GM19395 (cell line): ENCODE measurements around the gene NCOR2.

ENCODE experiments used
- ATAC-seq: cut with Tn5 transposase; IDR thresholded peaks from one replicate; pipeline ENCODE4 v1.9.1; 2021; ENCODE audit warnings: mild to moderate bottlenecking, moderate library complexity; ENCODE audit not compliant: unreplicated experiment

Gene NCOR2

GRCh38 chr12:124561231-124561630, 6.2 kb downstream of the NCOR2 start:
- ATAC-seq: no peak

- ATAC-seq: no peak
Measured at GRCh38 chr12:124560146-124560890, 7.1 kb downstream of the NCOR2 start.

GRCh38 chr12:124559182-124560017, 8.0 kb downstream of the NCOR2 start:
- ATAC-seq: no peak

GRCh38 chr12:124558313-124558712, 9.1 kb downstream of the NCOR2 start:
- ATAC-seq: no peak

GRCh38 chr12:124557518-124558223, 9.7 kb downstream of the NCOR2 start:
- no peak for ATAC-seq

GRCh38 chr12:124556896-124557501, 10.4 kb downstream of the NCOR2 start:
- no peak for ATAC-seq

- ATAC-seq: no peak
Measured at GRCh38 chr12:124556074-124556466, 11.3 kb downstream of the NCOR2 start.

GRCh38 chr12:124555168-124556073, 12.0 kb downstream of the NCOR2 start:
- ATAC-seq: no peak

- ATAC-seq: no peak
Measured at GRCh38 chr12:124554429-124555029, 12.9 kb downstream of the NCOR2 start.

- no peak for ATAC-seq
Measured at GRCh38 chr12:124553862-124554428, 13.5 kb downstream of the NCOR2 start.

GRCh38 chr12:124551268-124552144, 15.9 kb downstream of the NCOR2 start:
- no peak for ATAC-seq

- ATAC-seq: no peak
Measured at GRCh38 chr12:124550123-124551089, 17.0 kb downstream of the NCOR2 start.

- no peak for ATAC-seq
Measured at GRCh38 chr12:124549629-124550028, 17.8 kb downstream of the NCOR2 start.

GRCh38 chr12:124548854-124549378, 18.5 kb downstream of the NCOR2 start:
- ATAC-seq: no peak

GRCh38 chr12:124547626-124548025, 19.8 kb downstream of the NCOR2 start:
- no peak for ATAC-seq

- ATAC-seq: peak; percentile 85
Measured at GRCh38 chr12:124545508-124546418, 21.6 kb downstream of the NCOR2 start.
